HG03280 (cell line): ENCODE measurements around the gene ARHGAP15.
A peak's percentile ranks its signal among the peaks of the same experiment; 100 is the strongest.

Experiments used
- ATAC-seq: cut with Tn5 transposase; IDR thresholded peaks from one replicate; pipeline ENCODE4 v1.9.1; 2021; ENCODE audit warnings: mild to moderate bottlenecking, moderate library complexity; ENCODE audit not compliant: unreplicated experiment

The ARHGAP15 gene

GRCh38 chr2:143144813-143145455 lies 15.7 kb downstream of the ARHGAP15 start:
- no peak for ATAC-seq

- ATAC-seq = no peak
These were observed 17.1 kb downstream of the ARHGAP15 start for GRCh38 chr2:143146366-143146765.

- ATAC-seq = no peak
These were observed 17.8 kb downstream of the ARHGAP15 start for GRCh38 chr2:143146815-143147530.

- no peak for ATAC-seq
These were observed 18.8 kb downstream of the ARHGAP15 start for GRCh38 chr2:143148011-143148410.

GRCh38 chr2:143148757-143149156 lies 19.5 kb downstream of the ARHGAP15 start:
- peak; percentile 52 for ATAC-seq

- peak; percentile 48 for ATAC-seq
These were observed 21.1 kb downstream of the ARHGAP15 start for GRCh38 chr2:143150287-143150686.

- ATAC-seq = no peak
These were observed 22.0 kb downstream of the ARHGAP15 start for GRCh38 chr2:143151111-143151752.

- ATAC-seq = no peak
These were observed 23.0 kb downstream of the ARHGAP15 start for GRCh38 chr2:143152219-143152618.

GRCh38 chr2:143152637-143153036 lies 23.4 kb downstream of the ARHGAP15 start:
- ATAC-seq = no peak

- no peak for ATAC-seq
These were observed 26.4 kb downstream of the ARHGAP15 start for GRCh38 chr2:143155661-143156060.

- ATAC-seq = no peak
These were observed 27.8 kb downstream of the ARHGAP15 start for GRCh38 chr2:143157001-143157400.

- no peak for ATAC-seq
These were observed 28.2 kb downstream of the ARHGAP15 start for GRCh38 chr2:143157418-143157817.

- ATAC-seq = no peak
These were observed 28.9 kb downstream of the ARHGAP15 start for GRCh38 chr2:143158098-143158497.

GRCh38 chr2:143158551-143159485 lies 29.6 kb downstream of the ARHGAP15 start:
- ATAC-seq = no peak

GRCh38 chr2:143159486-143159840 lies 30.2 kb downstream of the ARHGAP15 start:
- no peak for ATAC-seq

GRCh38 chr2:143160732-143161707 lies 31.8 kb downstream of the ARHGAP15 start:
- no peak for ATAC-seq

GRCh38 chr2:143162123-143162837 lies 33.1 kb downstream of the ARHGAP15 start:
- ATAC-seq = peak; percentile 83

GRCh38 chr2:143162997-143163396 lies 33.8 kb downstream of the ARHGAP15 start:
- no peak for ATAC-seq

- ATAC-seq = no peak
These were observed 34.3 kb downstream of the ARHGAP15 start for GRCh38 chr2:143163499-143163898.
